Panc1 (cell line): ENCODE results near the gene GOLGA6L7. TPM values are rescaled to one million over a fixed set of nuclear protein-coding genes. Genes with fewer than 3 reads are reported as not detected.

Source experiments
- ATAC-seq: fragments of 200-7000 bp; cut with Tn5 transposase; 2 replicates; pipeline ENCODE4 v1.9.1; 2020; ENCODE audit warnings: mild to moderate bottlenecking, moderate library complexity
- BruUV-seq: library from RNA; stranded (reverse); fragments of 400-500 nt; replicated peaks from 2 replicates; lab custom pipeline; 2021; lab: Mats Ljungman, UMichigan
- CTCF ChIA-PET: fragments of 300-600 bp; sonication (Branson Sonifier 250); formaldehyde crosslinking; loops from one replicate; lab custom pipeline; 2022; ENCODE audit warnings: antibody characterized with exemption; lab: Charles Lee
- POLR2A ChIA-PET: fragments of 300-600 bp; sonication (Branson Sonifier 250); formaldehyde crosslinking; loops from one replicate; lab custom pipeline; 2022; ENCODE audit warnings: antibody characterized with exemption; lab: Charles Lee
- DNase-seq: peaks from one replicate; pipeline ENCODE4 v3.0.0-alpha.2; 2010; ENCODE audit warnings: low read depth, low spot score
- H3K27ac ChIP-seq: 2 replicates; pipeline ENCODE4 v1.5.1; 2011; ENCODE audit warnings: mild to moderate bottlenecking, low read length, inconsistent platforms
- H3K27me3 ChIP-seq: fragments of 200-500 bp; sonication (Bioruptor generic); 2 replicates; pipeline ENCODE4 v1.6.0; 2014; ENCODE audit warnings: low read length, inconsistent platforms; ENCODE audit not compliant: control insufficient read depth, insufficient read depth
- H3K36me3 ChIP-seq: fragments of 200-500 bp; sonication (Bioruptor generic); 2 replicates; pipeline ENCODE4 v1.5.1; 2014; ENCODE audit warnings: inconsistent platforms, mild to moderate bottlenecking, low read length, moderate library complexity; ENCODE audit not compliant: control insufficient read depth, insufficient read depth
- H3K4me1 ChIP-seq: 2 replicates; pipeline ENCODE4 v1.5.1; 2011; ENCODE audit warnings: inconsistent platforms, mild to moderate bottlenecking, low read length, moderate library complexity; ENCODE audit not compliant: control insufficient read depth, insufficient read depth
- H3K4me3 ChIP-seq, 2 experiments: 2 replicates each; pipeline ENCODE4 v1.5.1; 2011 to 2012; ENCODE audit warnings: low read depth in 2 of 2, low read length in 2 of 2, mild to moderate bottlenecking in 2 of 2, inconsistent platforms in 1 of 2, moderate library complexity in 1 of 2
- H3K9me3 ChIP-seq: fragments of 200-500 bp; sonication (Bioruptor generic); 2 replicates; pipeline ENCODE4 v1.5.1; 2014; ENCODE audit warnings: low read depth, mild to moderate bottlenecking, inconsistent platforms, low read length, moderate library complexity; ENCODE audit not compliant: control insufficient read depth, insufficient read depth
- POLR2AphosphoS5 ChIP-seq: IDR thresholded peaks from 2 replicates; pipeline ENCODE4 v1.6.1; 2012; ENCODE audit warnings: mild to moderate bottlenecking, low read depth, low read length, moderate library complexity
- SIN3A ChIP-seq: IDR thresholded peaks from 2 replicates; pipeline ENCODE4 v1.6.1; 2012; ENCODE audit warnings: low read depth, mild to moderate bottlenecking, low read length, moderate library complexity, borderline replicate concordance; ENCODE audit not compliant: insufficient read depth
- TCF7L2 ChIP-seq: IDR thresholded peaks from 2 replicates; pipeline ENCODE4 v1.6.1; 2011; ENCODE audit warnings: mild to moderate bottlenecking, low read depth, low read length, inconsistent platforms
- in situ Hi-C: cut with HindIII; loops from 2 replicates; pipeline ENCODE4 v1.10.0; 2016; ENCODE audit warnings: low sequenced_read_pairs, low pct_unique_long_range_greater_than_20kb
- intact Hi-C: fragments of 100-400 bp; cut with micrococcal nuclease; formaldehyde crosslinking; loops from one replicate; pipeline ENCODE4 v1.10.0; 2022; ENCODE audit not compliant: unreplicated experiment
- total RNA-seq: library from RNA; stranded (reverse); gene quantifications from one replicate; pipeline ENCODE4 v1.2.1, GENCODE V29; 2021; ENCODE audit not compliant: unreplicated experiment
- TF ChIP-seq, protein P1 (sequence below), 2 experiments: IDR thresholded peaks; 2 replicates each; pipeline ENCODE4 v1.6.1; 2011 to 2012; ENCODE audit warnings: low read depth in 2 of 2, control low read depth in 1 of 2, low read length in 1 of 2, mild to moderate bottlenecking in 1 of 2, moderate library complexity in 1 of 2; ENCODE audit not compliant: insufficient read depth in 1 of 2
- TF ChIP-seq, protein P2 (sequence below): fragments of 450-650 bp; IDR thresholded peaks from 2 replicates; pipeline ENCODE4 v1.5.1; 2017; ENCODE audit warnings: mild to moderate bottlenecking

The GOLGA6L7 gene
- total RNA-seq, 1 experiment from 2014 or later, result not detected

DNA sequence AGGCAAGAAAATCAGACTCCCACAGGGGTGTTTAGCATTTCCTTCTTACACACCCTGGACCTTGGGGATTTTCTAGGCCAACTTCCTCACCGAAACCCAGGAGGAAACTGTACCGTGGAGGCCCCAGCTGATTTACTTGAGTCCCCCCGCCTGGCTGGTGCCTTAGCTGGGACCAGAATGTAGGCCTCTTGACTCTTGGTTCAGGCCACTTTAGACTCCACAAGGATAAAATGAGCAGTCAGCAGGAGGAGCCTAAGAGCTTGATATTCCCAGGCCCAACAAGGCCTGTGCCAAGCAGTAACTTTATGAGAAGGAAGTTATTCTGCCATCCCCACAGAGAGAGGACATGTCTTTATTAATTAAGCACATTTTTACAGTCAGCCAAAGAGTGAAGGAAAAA is 32.7 kb upstream of the GOLGA6L7 start:
- Histone ChIP-seq H3K4me3 (no peak overlapping the region), H3K36me3 (no peaks in the 10 kb centered on the region), H3K27ac (no peak overlapping the region), H3K27me3 (no peaks in the 10 kb centered on the region), H3K4me1 (no peaks in the 10 kb centered on the region), H3K9me3 (no peaks in the 10 kb centered on the region)
- in situ Hi-C loops (no loop called here), intact Hi-C loops (no loop called here)
- TF ChIP-seq SIN3A (no peak), TCF7L2 (no peak), POLR2AphosphoS5 (no peak)
- TF ChIP-seq, protein P1, sequence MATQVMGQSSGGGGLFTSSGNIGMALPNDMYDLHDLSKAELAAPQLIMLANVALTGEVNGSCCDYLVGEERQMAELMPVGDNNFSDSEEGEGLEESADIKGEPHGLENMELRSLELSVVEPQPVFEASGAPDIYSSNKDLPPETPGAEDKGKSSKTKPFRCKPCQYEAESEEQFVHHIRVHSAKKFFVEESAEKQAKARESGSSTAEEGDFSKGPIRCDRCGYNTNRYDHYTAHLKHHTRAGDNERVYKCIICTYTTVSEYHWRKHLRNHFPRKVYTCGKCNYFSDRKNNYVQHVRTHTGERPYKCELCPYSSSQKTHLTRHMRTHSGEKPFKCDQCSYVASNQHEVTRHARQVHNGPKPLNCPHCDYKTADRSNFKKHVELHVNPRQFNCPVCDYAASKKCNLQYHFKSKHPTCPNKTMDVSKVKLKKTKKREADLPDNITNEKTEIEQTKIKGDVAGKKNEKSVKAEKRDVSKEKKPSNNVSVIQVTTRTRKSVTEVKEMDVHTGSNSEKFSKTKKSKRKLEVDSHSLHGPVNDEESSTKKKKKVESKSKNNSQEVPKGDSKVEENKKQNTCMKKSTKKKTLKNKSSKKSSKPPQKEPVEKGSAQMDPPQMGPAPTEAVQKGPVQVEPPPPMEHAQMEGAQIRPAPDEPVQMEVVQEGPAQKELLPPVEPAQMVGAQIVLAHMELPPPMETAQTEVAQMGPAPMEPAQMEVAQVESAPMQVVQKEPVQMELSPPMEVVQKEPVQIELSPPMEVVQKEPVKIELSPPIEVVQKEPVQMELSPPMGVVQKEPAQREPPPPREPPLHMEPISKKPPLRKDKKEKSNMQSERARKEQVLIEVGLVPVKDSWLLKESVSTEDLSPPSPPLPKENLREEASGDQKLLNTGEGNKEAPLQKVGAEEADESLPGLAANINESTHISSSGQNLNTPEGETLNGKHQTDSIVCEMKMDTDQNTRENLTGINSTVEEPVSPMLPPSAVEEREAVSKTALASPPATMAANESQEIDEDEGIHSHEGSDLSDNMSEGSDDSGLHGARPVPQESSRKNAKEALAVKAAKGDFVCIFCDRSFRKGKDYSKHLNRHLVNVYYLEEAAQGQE (IDR thresholded peaks at IDR 0.05; ENCODE audit: insufficient read depth in 1 of 2, low read depth in 2 of 2, low read length in 1 of 2), result no peak
- TF ChIP-seq, protein P2, sequence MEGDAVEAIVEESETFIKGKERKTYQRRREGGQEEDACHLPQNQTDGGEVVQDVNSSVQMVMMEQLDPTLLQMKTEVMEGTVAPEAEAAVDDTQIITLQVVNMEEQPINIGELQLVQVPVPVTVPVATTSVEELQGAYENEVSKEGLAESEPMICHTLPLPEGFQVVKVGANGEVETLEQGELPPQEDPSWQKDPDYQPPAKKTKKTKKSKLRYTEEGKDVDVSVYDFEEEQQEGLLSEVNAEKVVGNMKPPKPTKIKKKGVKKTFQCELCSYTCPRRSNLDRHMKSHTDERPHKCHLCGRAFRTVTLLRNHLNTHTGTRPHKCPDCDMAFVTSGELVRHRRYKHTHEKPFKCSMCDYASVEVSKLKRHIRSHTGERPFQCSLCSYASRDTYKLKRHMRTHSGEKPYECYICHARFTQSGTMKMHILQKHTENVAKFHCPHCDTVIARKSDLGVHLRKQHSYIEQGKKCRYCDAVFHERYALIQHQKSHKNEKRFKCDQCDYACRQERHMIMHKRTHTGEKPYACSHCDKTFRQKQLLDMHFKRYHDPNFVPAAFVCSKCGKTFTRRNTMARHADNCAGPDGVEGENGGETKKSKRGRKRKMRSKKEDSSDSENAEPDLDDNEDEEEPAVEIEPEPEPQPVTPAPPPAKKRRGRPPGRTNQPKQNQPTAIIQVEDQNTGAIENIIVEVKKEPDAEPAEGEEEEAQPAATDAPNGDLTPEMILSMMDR, result no peak
- ChIA-PET CTCF (no interaction called here), POLR2A (no interaction called here)
- no peak for ATAC-seq
- DNase-seq, result no peak
- no TSS peak for BruUV-seq

DNA sequence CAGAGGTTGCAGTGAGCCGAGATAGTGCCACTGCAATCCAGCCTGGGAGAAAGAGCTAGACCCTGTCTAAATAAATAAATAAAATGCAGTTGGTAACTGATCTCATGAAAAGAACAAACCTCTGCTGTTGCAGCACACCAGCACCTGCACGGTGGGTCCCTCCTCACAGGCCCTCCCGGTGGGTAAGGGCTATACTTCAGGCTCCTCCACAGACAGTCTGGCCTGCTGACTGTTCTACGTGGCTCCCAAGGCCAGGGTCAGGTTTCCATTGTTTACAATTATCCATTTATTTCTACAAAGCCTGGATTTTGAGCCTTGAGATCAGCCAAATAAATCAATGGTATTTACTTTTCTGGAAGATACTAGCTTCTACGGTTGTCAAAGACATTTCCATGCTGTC is 32.2 kb upstream of the GOLGA6L7 start:
- H3K27me3 ChIP-seq, result no peaks in the 10 kb centered on the region
- in situ Hi-C loops, result no loop called here
- no peak for ATAC-seq
- no peaks in the 10 kb centered on the region for H3K4me1 ChIP-seq
- H3K9me3 ChIP-seq, result no peaks in the 10 kb centered on the region
- BruUV-seq, result no TSS peak
- H3K27ac ChIP-seq, result no peak overlapping the region
- no peaks in the 10 kb centered on the region for H3K36me3 ChIP-seq
- no peak for TF ChIP-seq SIN3A
- TF ChIP-seq, protein P2, result no peak
- CTCF ChIA-PET, result no interaction called here
- POLR2A ChIA-PET, result no interaction called here
- no peak for DNase-seq
- intact Hi-C loops, result no loop called here
- no peak overlapping the region for H3K4me3 ChIP-seq
